Dermis microvascular lymphatic vessel endothelial cell (primary cell): ENCODE measurements around the gene ROCK2. TPM values are rescaled to one million over a fixed set of nuclear protein-coding genes. Genes with fewer than 3 reads are reported as not detected.
"Not testable (repeated sequence)": the region's sequence is repeated elsewhere in the genome, so short reads cannot be mapped to it uniquely, and the experiment has no call there.

Experiments used
- DNase-seq, 2 donors: peaks; one replicate each; pipeline versions ENCODE4 v3.0.0 to v3.0.0-alpha.2; 2010; ENCODE audit warnings: low read depth in 2 of 2
- total RNA-seq: library from RNA; depleted of rRNA; stranded (reverse); fragments of >200 nt; gene quantifications from 2 replicates; pipeline ENCODE4 v1.2.1, GENCODE V29; 2014

ROCK2 gene
- total RNA-seq, 1 donor from 2014 or later: 39.0 TPM

- no peak for DNase-seq
These were observed 66.2 kb downstream of the ROCK2 start for GRCh38 chr2:11278219-11278618.

GRCh38 chr2:11275910-11276309 is 68.5 kb downstream of the ROCK2 start:
- DNase-seq: no peak

GRCh38 chr2:11270891-11271290 is 73.5 kb downstream of the ROCK2 start:
- DNase-seq: no peak

GRCh38 chr2:11267931-11268330 is 76.5 kb downstream of the ROCK2 start:
- no peak for DNase-seq

- no peak for DNase-seq
These were observed 79.6 kb downstream of the ROCK2 start for GRCh38 chr2:11264818-11265217.

- no peak for DNase-seq
These were observed 80.4 kb downstream of the ROCK2 start for GRCh38 chr2:11264007-11264406.

GRCh38 chr2:11263177-11263576 is 81.3 kb downstream of the ROCK2 start:
- DNase-seq: no peak

- DNase-seq: not testable (repeated sequence)
These were observed 82.0 kb downstream of the ROCK2 start for GRCh38 chr2:11262438-11262837.

GRCh38 chr2:11261564-11261963 is 82.9 kb downstream of the ROCK2 start:
- not testable (repeated sequence) for DNase-seq

GRCh38 chr2:11260979-11261378 is 83.5 kb downstream of the ROCK2 start:
- DNase-seq: no peak

- no peak for DNase-seq
These were observed 86.5 kb downstream of the ROCK2 start for GRCh38 chr2:11257964-11258363.

GRCh38 chr2:11257078-11257477 is 87.4 kb downstream of the ROCK2 start:
- DNase-seq: no peak

- peak in 1 of 2 donors; percentile 36 for DNase-seq
These were observed 88.3 kb downstream of the ROCK2 start for GRCh38 chr2:11256166-11256565.

- no peak for DNase-seq
These were observed 90.3 kb downstream of the ROCK2 start for GRCh38 chr2:11254100-11254536.

GRCh38 chr2:11252458-11252857 is 92.0 kb downstream of the ROCK2 start:
- DNase-seq: not testable (repeated sequence)

GRCh38 chr2:11250400-11251196 is 93.8 kb downstream of the ROCK2 start:
- peak in 1 of 2 donors; percentile 31 for DNase-seq

- no peak for DNase-seq
These were observed 99.1 kb downstream of the ROCK2 start for GRCh38 chr2:11245322-11245721.

- DNase-seq: no peak
These were observed 100.2 kb downstream of the ROCK2 start for GRCh38 chr2:11244091-11244826.

GRCh38 chr2:11243512-11243911 is 100.9 kb downstream of the ROCK2 start:
- DNase-seq: no peak

- no peak for DNase-seq
These were observed 101.8 kb downstream of the ROCK2 start for GRCh38 chr2:11242542-11243174.

GRCh38 chr2:11241412-11242203 is 102.8 kb downstream of the ROCK2 start:
- no peak for DNase-seq
